Progenitor cell of endocrine pancreas (in vitro differentiated cells): ENCODE data around the gene ARL4C. TPM values are rescaled to one million over a fixed set of nuclear protein-coding genes. Genes with fewer than 3 reads are reported as not detected.

Source experiments
- DNase-seq: peaks from one replicate; pipeline ENCODE4 v3.0.0; 2021; ENCODE audit warnings: low spot score; ENCODE audit not compliant: unreplicated experiment
- H3K27ac Mint-ChIP-seq: 2 replicates; pipeline ENCODE4 v1.8.0; 2021; ENCODE audit warnings: mild to moderate bottlenecking, moderate library complexity, mixed read lengths
- H3K27me3 Mint-ChIP-seq: 2 replicates; pipeline ENCODE4 v1.8.0; 2021; ENCODE audit warnings: mixed read lengths
- H3K36me3 Mint-ChIP-seq: 2 replicates; pipeline ENCODE4 v1.8.0; 2022; ENCODE audit warnings: mixed read lengths; ENCODE audit not compliant: insufficient read depth
- H3K4me1 Mint-ChIP-seq: 2 replicates; pipeline ENCODE4 v1.8.0; 2021; ENCODE audit warnings: low read depth, mixed read lengths
- H3K4me3 Mint-ChIP-seq: 2 replicates; pipeline ENCODE4 v1.8.0; 2021; ENCODE audit warnings: low read depth, mild to moderate bottlenecking, moderate library complexity, mixed read lengths
- H3K9me3 Mint-ChIP-seq: 2 replicates; pipeline ENCODE4 v1.8.0; 2021; ENCODE audit warnings: low read depth, mixed read lengths
- total RNA-seq: library from RNA; stranded (reverse); gene quantifications from 2 replicates; pipeline ENCODE4 v1.2.1, GENCODE V29; 2021
- TF ChIP-seq, protein P1 (sequence below): fragments of 200-600 bp; sonication (generic); IDR thresholded peaks from one replicate; pipeline ENCODE4 v1.5.0; 2021; ENCODE audit warnings: antibody characterized with exemption, mild to moderate bottlenecking; ENCODE audit not compliant: unreplicated experiment

Gene ARL4C
- total RNA-seq, 1 donor from 2014 or later = 39.9 TPM

DNA sequence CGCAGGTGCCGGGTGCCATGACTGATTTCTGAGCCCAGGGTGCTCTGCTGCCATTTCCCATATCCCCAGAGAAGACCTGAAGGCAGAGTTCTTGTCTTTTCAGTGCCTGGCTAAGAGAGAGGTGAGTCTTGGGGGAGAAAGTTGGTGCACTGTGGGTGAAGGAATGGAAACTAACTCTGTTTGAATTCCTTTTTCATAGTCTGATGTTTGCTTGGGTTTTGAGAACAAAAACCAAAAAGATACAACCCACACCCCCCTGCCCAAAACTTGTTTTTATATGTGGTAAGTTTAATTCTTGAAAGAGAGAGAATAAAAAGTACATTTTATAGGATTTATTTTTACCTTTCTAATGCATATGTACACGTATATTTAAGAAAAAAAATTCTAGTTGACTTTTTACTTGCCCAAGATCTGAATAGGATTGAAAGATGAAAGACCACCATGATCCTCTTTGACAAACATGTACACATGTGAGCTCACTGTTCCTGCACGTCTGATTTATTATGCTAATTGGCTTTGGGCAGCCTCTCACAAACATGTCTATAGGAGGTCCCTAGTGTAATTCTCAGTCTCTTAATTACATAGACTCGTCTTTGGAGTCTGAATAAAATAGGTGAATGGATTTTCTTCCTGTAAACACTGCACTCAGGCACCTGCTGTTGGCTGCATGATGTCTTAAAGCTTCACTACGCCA lies 46.3 kb downstream of the ARL4C start:
- Mint-ChIP-seq H3K9me3 (peaks cover 7% of the 10 kb centered on the region), H3K27ac (peak overlapping the region; percentile 82), H3K36me3 (peaks cover 1% of the 10 kb centered on the region), H3K27me3 (peaks cover 5% of the 10 kb centered on the region), H3K4me3 (no peak overlapping the region), H3K4me1 (peaks cover 35% of the 10 kb centered on the region)
- TF ChIP-seq, protein P1, sequence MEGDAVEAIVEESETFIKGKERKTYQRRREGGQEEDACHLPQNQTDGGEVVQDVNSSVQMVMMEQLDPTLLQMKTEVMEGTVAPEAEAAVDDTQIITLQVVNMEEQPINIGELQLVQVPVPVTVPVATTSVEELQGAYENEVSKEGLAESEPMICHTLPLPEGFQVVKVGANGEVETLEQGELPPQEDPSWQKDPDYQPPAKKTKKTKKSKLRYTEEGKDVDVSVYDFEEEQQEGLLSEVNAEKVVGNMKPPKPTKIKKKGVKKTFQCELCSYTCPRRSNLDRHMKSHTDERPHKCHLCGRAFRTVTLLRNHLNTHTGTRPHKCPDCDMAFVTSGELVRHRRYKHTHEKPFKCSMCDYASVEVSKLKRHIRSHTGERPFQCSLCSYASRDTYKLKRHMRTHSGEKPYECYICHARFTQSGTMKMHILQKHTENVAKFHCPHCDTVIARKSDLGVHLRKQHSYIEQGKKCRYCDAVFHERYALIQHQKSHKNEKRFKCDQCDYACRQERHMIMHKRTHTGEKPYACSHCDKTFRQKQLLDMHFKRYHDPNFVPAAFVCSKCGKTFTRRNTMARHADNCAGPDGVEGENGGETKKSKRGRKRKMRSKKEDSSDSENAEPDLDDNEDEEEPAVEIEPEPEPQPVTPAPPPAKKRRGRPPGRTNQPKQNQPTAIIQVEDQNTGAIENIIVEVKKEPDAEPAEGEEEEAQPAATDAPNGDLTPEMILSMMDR = no peak
- DNase-seq = no peak

- TF ChIP-seq, protein P1 = no peak
- Mint-ChIP-seq H3K9me3 (peaks cover 3% of the 10 kb centered on the region), H3K27ac (peak overlapping the region; percentile 92), H3K4me3 (peak overlapping the region; percentile 14), H3K36me3 (no peaks in the 10 kb centered on the region), H3K27me3 (peaks cover 3% of the 10 kb centered on the region), H3K4me1 (peaks cover 37% of the 10 kb centered on the region)
- DNase-seq = no peak
Measured at GRCh38 chr2:234448506-234449184, 48.2 kb downstream of the ARL4C start.

DNA sequence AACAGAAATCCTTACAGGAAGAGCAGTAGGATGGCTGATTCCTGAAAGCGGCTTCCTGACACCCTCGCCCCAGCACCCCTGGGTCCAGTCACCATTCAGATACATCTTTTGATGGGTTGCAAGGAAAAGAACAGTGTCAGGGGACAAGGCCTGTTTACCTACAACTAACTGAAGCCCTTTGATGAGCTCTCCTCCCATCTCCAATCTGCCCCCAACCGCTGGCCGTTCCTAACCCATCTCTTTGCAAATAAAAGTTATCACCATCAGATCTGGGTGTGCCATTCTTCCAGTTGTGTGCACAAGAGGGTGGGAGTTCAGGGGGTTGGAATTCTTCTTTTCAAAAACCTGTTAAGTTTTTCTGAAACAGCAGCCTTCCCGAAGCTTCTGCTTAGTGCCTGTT lies 48.9 kb downstream of the ARL4C start:
- Mint-ChIP-seq H3K4me1 (peaks cover 36% of the 10 kb centered on the region), H3K4me3 (peak overlapping the region; percentile 11), H3K27ac (peak overlapping the region; percentile 71), H3K27me3 (peaks cover 3% of the 10 kb centered on the region), H3K36me3 (no peaks in the 10 kb centered on the region), H3K9me3 (peaks cover 2% of the 10 kb centered on the region)
- no peak for DNase-seq
- TF ChIP-seq, protein P1 = no peak

GRCh38 chr2:234447189-234447588 lies 49.7 kb downstream of the ARL4C start:
- no peak for DNase-seq
- Mint-ChIP-seq H3K9me3 (no peaks in the 10 kb centered on the region), H3K27ac (no peak overlapping the region), H3K4me3 (no peak overlapping the region), H3K36me3 (no peaks in the 10 kb centered on the region), H3K27me3 (peaks cover 3% of the 10 kb centered on the region), H3K4me1 (peaks cover 30% of the 10 kb centered on the region)
- TF ChIP-seq, protein P1 = no peak

DNA sequence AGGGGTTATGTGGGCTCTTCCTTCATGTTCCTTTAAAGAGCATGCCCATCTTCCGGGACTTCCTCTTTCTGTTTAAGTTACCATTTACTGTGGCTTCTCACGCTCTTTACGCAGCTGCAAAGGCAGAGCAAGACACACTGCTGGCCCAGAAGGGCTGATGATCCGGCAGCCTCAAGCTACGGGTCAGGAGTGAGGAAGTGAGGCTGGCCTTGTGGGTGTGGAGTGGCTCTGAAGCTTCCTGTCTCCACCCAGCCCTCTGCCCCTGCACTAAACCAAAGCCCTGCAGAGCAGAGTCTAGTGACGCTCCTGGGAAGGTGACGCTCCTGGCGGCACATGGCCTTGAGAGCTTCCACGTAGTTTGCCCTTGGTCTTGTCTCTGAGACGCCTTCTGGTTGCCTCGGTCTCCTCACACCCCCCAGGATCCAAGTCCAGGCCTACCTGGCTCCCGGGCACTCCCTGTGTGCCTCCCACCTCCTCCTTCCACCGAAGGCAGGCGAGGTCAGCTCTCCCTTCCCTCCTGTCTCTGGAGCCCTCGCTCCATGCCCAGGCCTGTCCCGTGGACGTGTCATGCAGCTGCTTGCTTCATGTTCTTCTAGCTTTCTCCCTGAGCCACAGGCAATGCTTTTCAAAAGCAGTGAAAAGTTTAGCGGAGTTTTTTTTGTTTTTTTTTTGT lies 50.3 kb downstream of the ARL4C start:
- no peaks in the 10 kb centered on the region for H3K9me3 Mint-ChIP-seq
- no peak for DNase-seq
- no peaks in the 10 kb centered on the region for H3K36me3 Mint-ChIP-seq
- no peak overlapping the region for H3K4me3 Mint-ChIP-seq
- H3K27ac Mint-ChIP-seq = no peak overlapping the region
- H3K4me1 Mint-ChIP-seq = peaks cover 29% of the 10 kb centered on the region
- TF ChIP-seq, protein P1 = no peak
- H3K27me3 Mint-ChIP-seq = peaks cover 3% of the 10 kb centered on the region
